22Rv1 (cell line): ENCODE measurements around the gene HAS3.

Experiments used
- H3K27ac ChIP-seq: fragments of 450-650 bp; 2 replicates; pipeline ENCODE4 v1.5.1; 2017
- CTCF ChIP-seq: fragments of 450-650 bp; IDR thresholded peaks from 2 replicates; pipeline ENCODE4 v1.5.1; 2017; ENCODE audit warnings: mild to moderate bottlenecking
- ZFX ChIP-seq: fragments of 450-650 bp; IDR thresholded peaks from 2 replicates; pipeline ENCODE4 v1.6.1; 2017; ENCODE audit warnings: antibody characterized with exemption, borderline replicate concordance

HAS3 gene

GRCh38 chr16:69094501-69094900 is 11.0 kb upstream of the HAS3 start:
- TF ChIP-seq ZFX (no peak), CTCF (no peak)
- no peak overlapping the region for H3K27ac ChIP-seq

DNA sequence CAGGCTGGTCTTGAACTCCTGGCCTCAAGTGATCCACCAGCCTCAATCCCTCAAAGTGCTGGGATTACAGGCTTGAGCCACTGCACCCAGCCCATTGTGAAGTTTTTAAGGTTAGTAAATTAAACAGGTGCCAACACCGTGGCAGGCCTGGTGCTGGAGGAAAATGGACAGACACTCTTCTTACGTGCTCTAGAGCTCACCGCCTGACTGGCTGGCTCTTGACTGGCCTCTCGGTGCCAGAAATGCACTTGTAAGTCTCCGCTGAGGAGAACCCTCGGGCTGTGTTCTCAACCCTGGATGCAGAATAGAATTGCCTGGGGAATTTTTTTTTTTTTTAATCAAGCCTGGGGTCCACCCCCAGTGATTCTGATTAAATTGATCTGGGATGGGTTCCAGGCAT is 10.3 kb upstream of the HAS3 start:
- TF ChIP-seq CTCF, result no peak
- no peak for TF ChIP-seq ZFX
- H3K27ac ChIP-seq, result no peak overlapping the region

DNA sequence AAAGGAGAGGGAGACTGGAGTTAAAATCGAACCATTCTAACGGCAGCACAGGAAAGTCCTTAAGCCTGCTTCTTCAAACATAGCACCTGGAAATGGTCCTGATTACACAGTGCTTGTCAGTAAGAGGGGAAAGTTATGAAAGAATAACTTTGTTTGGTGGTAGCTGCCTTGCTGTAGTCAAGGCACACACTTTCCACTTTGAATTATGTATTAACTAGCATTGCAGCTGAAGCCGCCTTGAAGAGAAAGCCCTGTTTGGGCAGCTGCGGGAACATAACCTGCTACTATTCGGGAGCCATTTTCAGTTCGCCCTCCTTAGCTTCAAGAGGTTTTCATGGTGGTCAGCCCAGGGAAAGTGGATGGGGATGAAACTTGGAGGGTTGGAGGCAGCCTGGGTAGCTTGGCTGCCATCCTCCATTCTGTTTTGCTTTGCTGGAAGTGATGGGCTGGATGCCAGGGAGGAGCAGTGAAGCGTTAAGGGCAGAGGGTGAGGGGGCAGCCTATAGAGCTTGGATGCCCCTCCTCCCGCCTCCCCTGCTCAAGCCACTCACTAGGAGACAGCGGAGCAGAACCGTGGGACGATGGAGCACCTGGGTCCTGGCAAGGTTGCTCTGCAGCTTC is 5.3 kb upstream of the HAS3 start:
- TF ChIP-seq ZFX (no peak), CTCF (no peak)
- H3K27ac ChIP-seq, result no peak overlapping the region

DNA sequence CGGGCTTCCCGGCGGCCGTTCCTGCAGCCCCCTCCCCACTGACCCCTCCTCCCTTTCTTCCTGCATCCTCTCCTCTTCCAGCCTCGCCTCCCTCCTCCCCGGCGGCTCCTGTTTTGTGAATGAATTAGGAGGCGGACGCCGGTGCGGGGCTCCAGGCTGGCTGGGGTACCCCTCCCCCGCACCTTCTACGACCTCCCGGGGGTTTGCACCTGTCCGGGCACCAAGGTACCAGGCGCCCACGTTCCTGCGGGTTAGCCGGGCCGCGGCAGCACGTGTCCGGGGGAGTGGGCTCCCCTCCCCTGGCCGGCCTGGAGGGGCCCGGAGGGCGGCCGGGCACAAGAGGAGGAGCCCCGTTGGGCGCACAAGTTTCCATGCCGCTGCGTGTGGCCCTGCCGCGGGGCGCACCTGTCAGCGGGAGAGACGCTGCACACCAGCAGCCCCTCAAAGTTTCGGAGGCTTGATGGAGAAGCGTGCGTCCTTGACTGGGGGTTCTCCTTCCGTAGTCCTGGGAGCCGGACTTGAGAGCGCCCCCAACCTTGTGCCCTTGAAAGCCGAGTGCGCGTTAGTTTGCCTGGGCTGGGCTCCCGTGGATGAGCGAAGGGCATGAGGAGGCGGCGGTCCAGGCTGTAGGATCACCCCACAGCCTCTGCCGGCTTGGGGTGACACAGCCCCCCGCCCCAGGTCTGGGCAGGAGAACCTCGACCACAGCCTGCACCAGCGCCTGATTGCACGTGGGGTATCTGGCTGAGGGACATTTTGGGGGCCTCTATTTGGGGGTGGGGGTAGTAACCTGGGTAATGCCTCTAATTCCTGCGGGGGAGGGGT is 1.2 kb downstream of the HAS3 start:
- H3K27ac ChIP-seq, result peak overlapping the region; percentile 46
- TF ChIP-seq ZFX (no peak), CTCF (no peak)

DNA sequence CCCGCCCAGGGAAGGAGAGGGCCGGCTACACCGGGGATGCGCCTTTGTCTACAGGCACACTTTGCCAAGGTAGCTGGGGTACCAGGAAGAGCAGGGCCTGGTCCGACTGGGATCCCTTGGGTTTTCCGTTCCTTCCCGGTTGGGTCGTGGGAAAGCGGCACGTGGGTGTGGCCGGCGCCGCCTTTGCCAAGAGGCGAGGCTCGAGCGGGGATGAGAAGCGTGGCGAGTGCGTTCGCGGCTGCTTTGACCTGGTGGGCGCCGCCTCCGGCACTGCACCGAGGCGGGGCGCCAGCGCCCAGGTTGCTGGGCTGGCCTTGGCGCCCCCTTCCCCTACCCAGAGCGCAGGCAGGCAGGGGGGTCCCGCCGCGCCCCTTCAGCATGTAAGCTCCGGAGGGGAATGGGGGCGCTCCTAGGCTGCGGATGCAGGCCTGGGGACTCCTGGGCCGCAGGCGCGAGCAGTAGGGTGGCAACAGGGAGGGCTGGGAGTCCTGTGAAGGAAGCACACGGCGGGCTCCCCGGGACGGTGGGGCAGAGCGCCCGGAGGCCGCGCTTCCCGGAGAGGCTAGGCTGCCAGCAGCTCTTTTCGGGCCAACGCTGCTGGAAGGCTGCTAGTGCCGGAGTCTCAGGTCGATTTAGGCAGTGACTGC is 2.0 kb downstream of the HAS3 start:
- no peak overlapping the region for H3K27ac ChIP-seq
- no peak for TF ChIP-seq CTCF
- TF ChIP-seq ZFX, result no peak

- TF ChIP-seq ZFX (no peak), CTCF (no peak)
- 0 out of 2 replicates have a peak overlapping the region, but pooled peaks have one; percentile 17 for H3K27ac ChIP-seq
These were observed 2.8 kb downstream of the HAS3 start for GRCh38 chr16:69108064-69108904.
